LNCaP clone FGC (cell line): ENCODE data around the gene NUMBL.
A peak's percentile ranks its signal among the peaks of the same experiment; 100 is the strongest.

Experiments used
- DNase-seq: peaks from one replicate; pipeline ENCODE4 v3.0.0-alpha.2; 2011; ENCODE audit warnings: low read depth
- H3K4me3 ChIP-seq: 2 replicates; pipeline ENCODE4 v1.5.1; 2011; ENCODE audit warnings: mild to moderate bottlenecking, low read depth, low read length, control low read depth
- CTCF ChIP-seq: IDR thresholded peaks from 2 replicates; pipeline ENCODE4 v1.5.1; 2012; ENCODE audit warnings: mild to moderate bottlenecking; ENCODE audit not compliant: control insufficient read depth, insufficient read depth; ENCODE audit errors: extremely low read depth

NUMBL gene

GRCh38 chr19:40726279-40726678, 35.8 kb upstream of the NUMBL start:
- peak; percentile 65 for DNase-seq
- H3K4me3 ChIP-seq = no peak overlapping the region
- no peak for TF ChIP-seq CTCF

GRCh38 chr19:40724855-40725254, 34.4 kb upstream of the NUMBL start:
- no peak overlapping the region for H3K4me3 ChIP-seq
- DNase-seq = no peak
- TF ChIP-seq CTCF = no peak

- no peak for TF ChIP-seq CTCF
- DNase-seq = no peak
Observed at GRCh38 chr19:40724315-40724714, 33.9 kb upstream of the NUMBL start.

GRCh38 chr19:40723661-40724254, 33.3 kb upstream of the NUMBL start:
- DNase-seq = no peak
- no peak for TF ChIP-seq CTCF

More at GRCh38 chr19:40724315-40724714, 33.9 kb upstream of the NUMBL start:
- no peak overlapping the region for H3K4me3 ChIP-seq

GRCh38 chr19:40721936-40722661, 31.6 kb upstream of the NUMBL start:
- DNase-seq = no peak
- H3K4me3 ChIP-seq = no peak overlapping the region
- TF ChIP-seq CTCF = no peak

More at GRCh38 chr19:40723661-40724254, 33.3 kb upstream of the NUMBL start:
- no peak overlapping the region for H3K4me3 ChIP-seq

- no peak overlapping the region for H3K4me3 ChIP-seq
- no peak for DNase-seq
- no peak for TF ChIP-seq CTCF
Observed at GRCh38 chr19:40721140-40721486, 30.7 kb upstream of the NUMBL start.
